Hematopoietic multipotent progenitor cell treated with erythropoietin and hydrocortisone succinate and interleukin-3 and kit ligand, for 6 days (in vitro differentiated cells): Measurements from ENCODE around the gene TUBB2B.
"Not testable (repeated sequence)": the region's sequence is repeated elsewhere in the genome, so short reads cannot be mapped to it uniquely, and the experiment has no call there.

Experiments used
- DNase-seq: peaks from one replicate; pipeline ENCODE4 v3.0.0-alpha.2; 2015

TUBB2B gene

GRCh38 chr6:3209114-3210023 is 18.1 kb downstream of the TUBB2B start:
- DNase-seq: peak; percentile 85

- no peak for DNase-seq
Observed at GRCh38 chr6:3208775-3209113, 18.7 kb downstream of the TUBB2B start.

- DNase-seq: no peak
Observed at GRCh38 chr6:3208098-3208774, 19.2 kb downstream of the TUBB2B start.

GRCh38 chr6:3206339-3207015 is 21.0 kb downstream of the TUBB2B start:
- DNase-seq: no peak

- DNase-seq: no peak
Observed at GRCh38 chr6:3205913-3206312, 21.5 kb downstream of the TUBB2B start.

- DNase-seq: no peak
Observed at GRCh38 chr6:3204921-3205320, 22.5 kb downstream of the TUBB2B start.

GRCh38 chr6:3202999-3203696 is 24.3 kb downstream of the TUBB2B start:
- peak; percentile 93 for DNase-seq

- no peak for DNase-seq
Observed at GRCh38 chr6:3201388-3201787, 26.1 kb downstream of the TUBB2B start.

- peak; percentile 20 for DNase-seq
Observed at GRCh38 chr6:3200682-3201081, 26.8 kb downstream of the TUBB2B start.

- DNase-seq: no peak
Observed at GRCh38 chr6:3199382-3199781, 28.1 kb downstream of the TUBB2B start.

GRCh38 chr6:3197734-3198133 is 29.7 kb downstream of the TUBB2B start:
- not testable (repeated sequence) for DNase-seq

- DNase-seq: peak; percentile 90
Observed at GRCh38 chr6:3196770-3197169, 30.7 kb downstream of the TUBB2B start.

- DNase-seq: peak; percentile 79
Observed at GRCh38 chr6:3195695-3196497, 31.6 kb downstream of the TUBB2B start.

- DNase-seq: no peak
Observed at GRCh38 chr6:3195420-3195694, 32.1 kb downstream of the TUBB2B start.

GRCh38 chr6:3194535-3195419 is 32.7 kb downstream of the TUBB2B start:
- no peak for DNase-seq

- DNase-seq: no peak
Observed at GRCh38 chr6:3193102-3193849, 34.2 kb downstream of the TUBB2B start.

- DNase-seq: no peak
Observed at GRCh38 chr6:3190779-3191178, 36.7 kb downstream of the TUBB2B start.

- no peak for DNase-seq
Observed at GRCh38 chr6:3190056-3190455, 37.4 kb downstream of the TUBB2B start.

- DNase-seq: not testable (repeated sequence)
Observed at GRCh38 chr6:3189192-3189591, 38.3 kb downstream of the TUBB2B start.

- DNase-seq: no peak
Observed at GRCh38 chr6:3188262-3188661, 39.2 kb downstream of the TUBB2B start.

- DNase-seq: no peak
Observed at GRCh38 chr6:3186974-3187382, 40.5 kb downstream of the TUBB2B start.
